Daoy (cell line): Measurements from ENCODE around the gene GNL3L. TPM values are rescaled to one million over a fixed set of nuclear protein-coding genes. Genes with fewer than 3 reads are reported as not detected.
A peak's percentile ranks its signal among the peaks of the same experiment; 100 is the strongest.
"Not testable (repeated sequence)": the region's sequence is repeated elsewhere in the genome, so short reads cannot be mapped to it uniquely, and the experiment has no call there.

Experiments
- DNase-seq: peaks from one replicate; pipeline ENCODE4 v3.0.0-alpha.2; 2015; ENCODE audit warnings: low read depth
- total RNA-seq: library from RNA; depleted of rRNA; stranded (reverse); fragments of >200 nt; shearing (Covaris generic); gene quantifications from 2 replicates; pipeline ENCODE4 v1.2.3, GENCODE V29; 2014; rRNA removed

Gene GNL3L, protein sequence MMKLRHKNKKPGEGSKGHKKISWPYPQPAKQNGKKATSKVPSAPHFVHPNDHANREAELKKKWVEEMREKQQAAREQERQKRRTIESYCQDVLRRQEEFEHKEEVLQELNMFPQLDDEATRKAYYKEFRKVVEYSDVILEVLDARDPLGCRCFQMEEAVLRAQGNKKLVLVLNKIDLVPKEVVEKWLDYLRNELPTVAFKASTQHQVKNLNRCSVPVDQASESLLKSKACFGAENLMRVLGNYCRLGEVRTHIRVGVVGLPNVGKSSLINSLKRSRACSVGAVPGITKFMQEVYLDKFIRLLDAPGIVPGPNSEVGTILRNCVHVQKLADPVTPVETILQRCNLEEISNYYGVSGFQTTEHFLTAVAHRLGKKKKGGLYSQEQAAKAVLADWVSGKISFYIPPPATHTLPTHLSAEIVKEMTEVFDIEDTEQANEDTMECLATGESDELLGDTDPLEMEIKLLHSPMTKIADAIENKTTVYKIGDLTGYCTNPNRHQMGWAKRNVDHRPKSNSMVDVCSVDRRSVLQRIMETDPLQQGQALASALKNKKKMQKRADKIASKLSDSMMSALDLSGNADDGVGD
- total RNA-seq = 36.6 and 47.8 TPM in 2 replicates

DNA sequence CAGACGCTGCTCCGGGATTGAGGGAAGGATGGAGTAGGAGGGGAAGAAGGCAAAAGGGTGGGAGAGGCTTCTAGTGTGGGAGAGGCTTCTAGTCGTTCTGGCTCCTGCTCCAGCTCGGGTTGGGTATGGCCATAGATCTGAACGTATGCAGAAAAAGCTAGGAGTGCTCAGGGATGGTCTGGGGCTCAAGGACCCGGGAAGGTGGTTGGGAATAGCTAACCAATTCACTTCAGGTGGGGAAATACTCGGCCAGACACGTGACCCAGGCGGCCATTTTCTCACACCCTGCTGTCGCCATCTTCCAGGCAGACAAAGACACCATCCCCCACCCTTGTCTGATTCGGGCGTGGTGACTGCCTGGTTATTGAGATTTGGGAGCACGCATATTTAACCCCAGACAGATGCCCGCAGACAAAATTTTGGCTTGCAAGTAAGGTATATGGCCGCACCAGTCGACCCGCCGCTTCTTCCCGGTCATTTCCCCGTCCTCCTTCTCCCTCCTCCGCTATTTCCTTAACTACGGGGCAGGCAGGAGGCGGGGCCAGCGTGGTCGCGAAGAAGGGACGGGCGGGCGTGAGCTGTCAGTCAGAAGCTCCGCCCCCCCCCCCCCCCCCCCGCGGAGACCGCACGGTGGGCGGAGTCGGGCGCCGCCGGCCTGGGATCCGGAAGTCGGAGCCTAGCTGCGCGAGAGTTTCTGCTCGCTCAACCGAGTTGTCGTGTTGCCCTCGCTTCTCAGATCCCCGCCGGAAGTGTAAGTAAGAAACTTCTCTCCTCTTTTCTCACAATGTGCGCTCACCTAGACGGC is at the start of gene GNL3L:
Gene GNL3L (plus strand): TSS at position 668 of the 805 bp plus-strand sequence. CDS start 2,348 bp downstream, outside the sequence.
- DNase-seq = peak; percentile 87

DNA sequence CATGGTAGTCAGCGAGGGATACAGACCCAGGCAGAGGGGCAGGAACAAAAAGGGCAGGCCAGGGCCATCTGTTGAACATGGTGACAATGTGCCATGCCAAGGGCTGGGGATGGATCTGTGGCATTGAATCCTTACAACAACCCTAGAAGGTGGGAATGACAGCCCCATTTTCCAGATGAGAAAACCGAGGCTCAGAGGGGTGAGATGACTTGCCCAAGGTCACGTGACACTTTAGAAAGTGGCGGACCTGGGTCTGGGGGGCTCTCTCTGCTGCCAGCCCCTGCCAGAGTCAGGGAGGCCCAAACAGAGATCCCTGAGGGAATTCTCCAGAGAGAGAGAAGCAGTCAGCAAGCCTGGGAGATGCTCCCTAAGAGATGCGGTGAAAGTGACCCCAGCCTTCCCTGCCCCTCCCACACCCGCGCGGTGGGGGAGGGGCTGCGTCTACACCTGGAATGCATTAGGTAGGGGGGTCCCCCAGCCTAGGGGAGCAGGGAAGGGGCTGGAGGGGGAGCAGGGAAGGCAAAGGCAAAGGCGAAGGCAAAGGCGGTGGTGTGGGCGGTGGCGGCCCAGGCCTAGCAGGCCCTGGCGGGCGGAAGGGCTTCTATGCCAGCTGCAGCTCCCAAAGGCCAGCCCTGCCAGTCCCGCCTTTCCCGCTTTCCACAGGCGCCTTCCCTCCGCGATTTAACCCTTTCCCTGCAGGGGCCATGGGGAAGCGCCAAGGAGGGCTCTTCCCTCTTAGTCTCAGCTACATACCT is 47.0 kb upstream of the GNL3L start:
- no peak for DNase-seq

DNA sequence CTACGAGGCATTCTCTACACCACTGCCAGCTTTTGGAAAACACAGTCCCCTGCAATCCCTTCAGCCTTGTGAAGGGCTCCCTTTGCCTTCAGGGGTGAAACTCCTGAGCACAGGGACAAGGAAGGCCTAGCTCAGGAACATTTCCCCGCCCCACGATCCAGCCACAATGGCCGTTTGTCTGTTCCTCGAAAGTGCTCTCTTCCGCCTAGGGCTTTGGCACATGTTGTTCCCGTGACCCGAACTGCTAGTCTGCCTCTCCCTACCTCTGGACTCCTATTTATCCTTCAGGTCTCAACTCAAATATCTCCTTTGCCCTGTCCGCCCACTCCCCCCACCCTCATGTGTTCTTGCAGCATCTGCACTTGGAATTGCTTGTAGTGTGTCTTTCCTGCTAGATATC is 46.1 kb upstream of the GNL3L start:
- DNase-seq = no peak

DNA sequence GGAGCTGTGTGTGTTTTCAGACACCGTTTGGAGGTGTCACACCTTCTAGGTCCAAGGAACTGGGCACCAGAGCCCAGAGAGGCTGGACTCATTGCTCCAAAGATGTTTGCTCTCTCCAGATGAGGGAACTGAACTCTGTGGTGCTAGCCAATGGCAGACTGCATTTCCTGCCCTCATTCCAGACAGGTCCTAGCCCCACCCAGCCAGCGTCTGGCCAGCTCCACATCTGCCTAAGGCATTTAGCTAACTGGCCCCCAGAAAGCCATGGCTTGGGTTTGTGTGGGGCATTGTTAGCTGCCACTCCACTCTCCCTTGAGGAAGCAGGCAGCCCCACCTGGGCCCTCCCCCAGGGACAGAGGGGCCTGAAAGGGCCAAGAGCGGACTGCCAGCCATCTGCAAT is 45.4 kb upstream of the GNL3L start:
- DNase-seq = no peak

DNA sequence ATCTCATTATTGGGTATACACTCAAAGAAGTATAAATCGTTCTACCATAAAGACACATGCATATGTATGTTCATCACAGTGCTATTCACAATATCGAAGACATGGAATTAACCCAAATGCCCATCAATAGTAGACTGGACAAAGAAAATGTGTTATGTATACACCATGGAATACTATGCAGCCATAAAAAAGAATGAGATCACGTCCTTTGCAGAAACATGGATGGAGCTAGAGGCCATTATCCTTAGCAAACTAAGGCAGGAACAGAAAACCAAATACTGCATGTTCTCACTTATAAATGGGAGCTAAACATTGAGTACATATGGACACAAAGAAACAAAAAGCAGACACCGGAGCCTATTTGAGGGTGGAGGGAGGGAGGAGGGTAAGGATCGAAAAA is 40.2 kb upstream of the GNL3L start:
- not testable (repeated sequence) for DNase-seq

DNA sequence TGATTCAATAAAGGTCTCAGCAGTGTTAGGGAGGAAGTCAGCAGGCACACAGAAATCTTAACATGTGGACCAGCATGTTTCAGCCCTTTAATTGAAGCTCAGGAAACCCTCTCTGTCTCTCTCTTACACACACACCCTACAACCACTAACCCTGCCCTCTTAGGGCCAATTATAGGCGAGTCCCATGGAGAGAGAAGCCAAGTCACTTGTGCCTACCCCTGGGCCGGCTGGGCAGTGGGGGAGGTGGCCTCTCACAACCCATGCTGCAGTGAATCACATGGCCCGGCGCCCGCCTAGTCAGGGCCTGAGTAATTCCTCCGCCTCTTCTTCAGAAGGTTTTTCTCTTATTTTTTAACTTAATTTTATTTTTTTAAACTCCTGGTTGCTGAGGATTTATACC is 37.7 kb upstream of the GNL3L start:
- DNase-seq = peak; percentile 69

DNA sequence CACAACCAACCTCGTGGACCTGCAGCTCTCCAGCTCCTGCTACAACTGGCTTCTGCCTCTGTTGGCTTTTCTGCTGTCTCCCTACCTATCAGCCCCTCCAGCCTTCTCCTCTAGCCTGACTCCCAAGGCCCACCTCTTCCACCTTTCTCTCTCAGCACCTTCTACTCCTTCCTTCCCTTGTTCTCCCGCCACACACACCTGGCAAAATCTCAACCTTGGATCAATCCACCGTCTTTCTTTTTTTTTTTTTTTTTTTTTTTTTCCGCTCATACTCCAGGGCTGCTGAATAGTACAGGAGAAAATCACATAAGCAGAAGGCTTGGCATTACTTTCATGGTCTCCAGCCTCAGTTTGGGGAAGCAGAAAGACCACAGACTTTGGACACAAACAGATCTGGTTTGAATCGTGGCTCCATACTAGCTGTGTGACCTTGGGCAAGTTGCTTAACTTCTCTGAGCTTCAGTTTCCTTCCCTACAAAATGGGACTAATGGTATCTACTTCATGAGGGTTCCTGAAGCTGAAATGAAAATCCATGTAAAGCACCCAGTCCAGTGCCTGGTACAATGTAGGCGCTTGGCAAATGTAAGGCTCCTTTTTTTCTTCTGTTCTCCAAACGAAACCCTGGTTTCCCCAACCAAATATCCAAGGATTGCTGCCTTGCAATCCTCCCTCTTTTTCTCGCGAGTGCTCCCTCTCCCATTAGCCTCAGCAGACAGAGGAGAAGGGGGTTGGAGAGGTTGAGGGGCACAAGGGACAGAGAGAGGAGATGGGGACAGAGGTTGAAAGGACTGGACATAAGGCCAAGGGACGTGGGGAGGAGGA is 35.6 kb upstream of the GNL3L start:
- no peak for DNase-seq

DNA sequence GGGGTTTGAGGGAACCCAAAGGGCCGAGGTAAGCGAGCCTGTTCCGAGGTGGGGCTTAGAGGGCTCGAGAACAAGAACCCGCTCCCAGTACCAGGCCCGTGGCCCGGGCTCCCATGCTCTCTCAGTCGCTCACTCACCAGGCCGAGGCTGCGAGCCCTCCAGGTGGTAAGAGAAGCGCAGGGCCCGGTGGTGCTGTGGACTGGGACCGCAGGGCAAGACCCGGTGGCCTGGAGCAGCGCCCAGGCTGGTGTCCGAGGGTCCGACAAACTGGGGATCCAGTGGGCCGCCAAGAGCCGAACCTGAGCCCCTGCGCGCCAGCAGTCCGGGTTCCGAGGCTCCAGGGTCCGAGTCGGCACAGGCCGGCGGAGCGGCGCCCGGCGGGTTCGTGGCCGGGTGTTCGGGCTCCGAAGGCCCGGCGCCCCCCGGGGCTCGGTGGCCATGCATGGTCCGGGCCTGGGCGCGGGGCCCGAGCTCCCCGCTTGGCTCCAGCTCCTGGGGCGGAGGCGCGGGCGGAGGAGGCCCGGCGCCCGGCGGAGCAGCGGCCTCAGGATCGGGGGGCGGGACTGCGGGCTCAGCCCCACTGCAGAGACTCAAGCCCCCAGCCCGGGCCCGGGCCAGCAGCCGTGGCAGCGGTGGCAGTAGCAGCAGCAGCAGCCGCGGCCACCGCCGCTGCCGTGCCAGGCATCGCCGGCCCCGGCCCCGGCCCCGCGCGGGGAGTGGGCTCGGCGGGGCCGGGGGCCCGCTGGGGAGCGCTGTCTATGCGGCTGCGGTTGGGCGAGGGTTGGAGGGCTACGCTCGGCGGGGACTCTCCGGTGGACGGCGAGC is 34.8 kb upstream of the GNL3L start:
- peak; percentile 23 for DNase-seq

DNA sequence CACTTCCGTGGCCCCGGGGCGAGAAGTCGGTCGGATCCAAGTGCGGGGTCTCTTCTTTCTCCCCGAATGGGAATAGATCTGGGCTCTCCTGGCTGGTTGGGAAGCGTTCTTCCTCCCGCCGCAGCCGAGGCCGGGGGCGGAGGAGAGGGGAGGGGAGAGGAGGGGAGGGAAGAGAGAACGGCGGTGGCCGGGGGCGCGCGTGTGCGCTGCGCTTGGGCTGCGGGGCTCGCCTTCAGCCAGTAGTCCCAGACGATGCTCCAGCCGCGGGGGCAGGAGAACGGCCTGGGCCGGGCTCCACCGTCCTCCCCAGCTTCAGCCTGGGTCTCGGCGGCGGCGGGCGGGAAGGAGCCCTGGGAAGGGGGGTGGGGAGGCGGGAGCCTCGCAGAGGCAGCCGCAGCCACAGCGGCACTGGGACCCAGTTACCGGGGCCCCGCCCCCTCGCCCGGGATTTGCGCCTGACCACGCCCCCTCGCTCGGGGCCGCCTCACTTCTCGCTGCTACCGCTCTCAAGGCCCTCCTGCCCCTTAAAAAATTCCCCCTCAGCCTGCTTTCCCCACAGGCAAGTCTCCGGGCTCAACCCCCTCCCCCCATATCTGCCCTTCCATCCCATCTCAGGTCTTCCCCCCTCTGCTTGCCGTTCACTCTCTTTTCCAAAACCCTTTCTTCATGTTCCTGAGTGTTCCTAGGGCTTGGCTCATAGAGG is 34.1 kb upstream of the GNL3L start, which contains the start of gene FGD1:
Gene FGD1 (minus strand): TSS at position 421 of the 703 bp plus-strand sequence. CDS start 802 bp downstream, outside the sequence.
- peak; percentile 61 for DNase-seq

DNA sequence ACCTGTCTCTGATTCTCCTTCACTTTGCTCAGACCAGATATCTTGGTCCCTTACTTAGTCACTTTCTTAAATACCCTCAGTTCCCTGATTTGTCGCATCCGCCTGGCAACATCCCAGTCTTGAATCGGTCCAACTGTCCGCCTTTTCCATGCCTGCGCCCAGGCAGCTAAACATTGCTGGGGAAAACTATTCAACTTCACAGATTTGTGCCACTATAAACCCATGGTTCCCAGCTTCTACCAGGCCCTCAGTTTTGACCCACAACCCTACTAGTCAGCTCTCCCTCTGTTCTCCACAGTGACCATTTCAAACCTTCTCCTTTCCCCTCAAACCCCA is 33.5 kb upstream of the GNL3L start:
- DNase-seq = no peak

DNA sequence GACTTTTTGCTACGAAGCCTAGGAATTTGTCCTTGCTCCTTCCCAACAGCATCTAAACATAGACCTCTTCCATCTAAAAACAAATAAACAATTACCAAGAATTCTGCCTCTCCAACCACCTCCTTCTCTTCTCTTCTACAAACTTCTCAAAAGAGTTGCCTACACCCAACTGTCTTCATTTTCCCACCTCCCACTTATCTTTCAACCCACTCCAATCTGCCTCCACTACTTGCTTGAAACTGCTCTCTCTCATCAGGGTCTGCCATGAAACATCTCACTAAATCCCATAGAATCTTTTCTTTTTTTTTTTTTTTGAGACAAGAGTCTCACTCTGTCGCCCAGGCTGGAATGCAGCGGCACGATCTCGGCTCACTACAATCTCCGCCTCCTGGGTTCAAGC is 33.1 kb upstream of the GNL3L start:
- DNase-seq = no peak

DNA sequence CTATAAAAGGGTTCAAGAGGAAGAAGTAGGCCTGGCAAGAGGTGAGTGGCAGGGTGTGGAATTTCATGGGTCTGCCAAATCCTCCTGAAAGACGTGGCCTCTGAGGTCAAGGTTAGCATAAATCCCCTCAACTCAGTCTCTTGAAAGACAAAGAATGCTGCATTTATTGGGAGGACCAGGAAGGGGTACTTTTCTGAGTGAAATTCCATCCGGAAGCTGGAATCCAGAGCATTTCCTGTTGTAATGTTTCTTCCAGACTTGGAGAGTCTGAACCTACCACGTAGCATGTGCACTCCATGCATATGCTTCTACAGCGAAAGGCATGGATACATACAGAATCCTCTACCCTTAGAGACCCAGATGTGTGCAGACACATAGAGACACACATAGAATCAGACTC is 20.6 kb upstream of the GNL3L start:
- no peak for DNase-seq

DNA sequence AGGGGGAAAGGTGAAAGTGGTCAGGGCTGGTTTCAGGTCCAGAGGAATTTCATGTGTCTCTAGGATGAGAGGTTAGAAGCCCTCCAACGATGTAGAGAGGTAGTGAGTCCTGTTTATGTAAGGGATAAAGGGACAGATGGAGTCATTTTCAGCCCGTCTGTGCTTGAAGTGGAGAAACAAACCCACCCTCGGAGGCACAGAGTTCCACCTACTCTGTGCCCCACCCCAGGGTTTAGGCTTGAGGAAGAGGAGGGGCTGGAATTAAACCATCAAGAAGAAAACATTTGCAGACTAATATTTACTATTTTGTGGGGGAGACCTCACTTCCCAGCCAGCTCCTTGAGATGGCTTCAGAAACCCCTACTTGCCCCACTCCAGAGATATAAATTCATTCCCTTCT is 868 bp upstream of the GNL3L start:
- DNase-seq = no peak

DNA sequence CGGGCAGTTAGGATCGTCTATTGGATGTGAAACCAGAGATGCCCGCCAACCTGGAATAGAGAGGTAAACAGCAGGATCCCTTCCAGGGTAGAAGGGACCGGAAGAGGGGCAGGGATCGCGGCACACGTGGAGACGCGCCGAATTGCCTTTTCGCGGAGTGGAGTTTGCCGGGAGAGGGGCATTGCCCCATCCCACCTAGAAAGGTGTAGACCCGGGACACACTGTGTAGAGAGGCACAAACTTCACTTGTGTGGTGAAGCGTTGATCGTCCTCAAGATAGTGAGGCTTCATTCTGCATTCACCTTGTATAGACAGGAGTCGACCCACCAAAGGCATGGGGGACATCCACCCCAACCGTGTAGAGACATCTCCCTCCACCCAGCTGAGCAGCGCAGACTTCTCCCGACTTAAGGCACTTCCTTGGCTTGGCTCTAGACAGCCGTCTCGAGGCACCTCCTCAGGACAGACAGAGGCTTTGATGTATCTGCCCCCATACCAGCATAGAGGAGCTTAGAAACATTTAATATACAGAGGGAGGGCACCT is 410 bp downstream of the GNL3L start:
- peak; percentile 6 for DNase-seq

DNA sequence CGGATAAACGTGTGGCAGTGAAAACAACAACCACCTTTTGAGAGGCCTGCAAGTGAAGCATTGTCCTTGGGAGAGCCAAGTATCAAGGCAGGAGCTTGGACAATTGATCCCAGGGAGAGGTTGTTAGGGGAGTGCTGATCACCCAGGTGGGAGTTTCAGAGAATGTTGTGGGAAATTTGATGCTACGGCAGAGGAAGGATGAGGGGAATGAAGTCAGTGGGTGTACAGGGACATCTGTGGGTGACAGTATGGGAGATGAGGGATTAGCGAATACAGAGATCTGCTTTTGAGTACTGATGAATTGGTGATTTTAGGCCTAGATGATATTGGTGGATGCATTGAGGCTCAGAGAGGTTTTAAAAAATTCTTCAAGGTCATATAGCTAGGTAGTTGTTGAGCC is 4.3 kb downstream of the GNL3L start:
- DNase-seq = no peak

DNA sequence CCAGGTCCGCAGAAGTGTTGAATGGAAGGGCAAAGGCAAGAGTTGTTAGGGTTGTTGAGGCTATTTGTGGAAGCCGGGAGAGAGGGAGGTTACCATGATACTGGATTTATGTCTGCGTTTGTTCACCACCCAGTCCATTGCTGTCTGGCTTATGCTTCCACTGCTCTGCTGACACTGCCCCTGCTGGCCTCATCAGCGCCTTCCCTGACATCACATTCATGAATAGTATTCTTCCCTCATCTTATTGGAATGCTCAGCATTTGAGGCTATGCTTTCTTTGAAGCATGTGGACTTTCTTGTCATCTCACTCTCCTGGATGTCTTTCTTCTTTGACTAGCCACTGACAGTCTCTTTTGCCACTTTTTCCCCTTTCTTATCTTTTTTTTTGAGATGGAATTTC is 10.3 kb downstream of the GNL3L start:
- no peak for DNase-seq

DNA sequence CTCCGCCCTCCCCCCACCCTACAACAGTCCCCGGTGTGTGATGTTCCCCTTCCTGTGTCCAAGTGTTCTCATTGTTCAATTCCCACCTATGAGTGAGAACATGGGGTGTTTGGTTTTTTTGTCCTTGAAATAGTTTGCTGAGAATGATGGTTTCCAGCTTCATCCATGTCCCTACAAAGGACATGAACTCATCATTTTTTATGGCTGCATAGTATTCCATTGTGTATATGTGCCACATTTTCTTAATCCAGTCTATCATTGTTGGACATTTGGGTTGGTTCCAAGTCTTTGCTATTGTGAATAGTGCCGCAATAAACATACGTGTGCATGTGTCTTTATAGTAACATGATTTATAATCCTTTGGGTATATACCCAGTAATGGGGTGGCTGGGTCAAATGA is 12.2 kb downstream of the GNL3L start:
- not testable (repeated sequence) for DNase-seq

DNA sequence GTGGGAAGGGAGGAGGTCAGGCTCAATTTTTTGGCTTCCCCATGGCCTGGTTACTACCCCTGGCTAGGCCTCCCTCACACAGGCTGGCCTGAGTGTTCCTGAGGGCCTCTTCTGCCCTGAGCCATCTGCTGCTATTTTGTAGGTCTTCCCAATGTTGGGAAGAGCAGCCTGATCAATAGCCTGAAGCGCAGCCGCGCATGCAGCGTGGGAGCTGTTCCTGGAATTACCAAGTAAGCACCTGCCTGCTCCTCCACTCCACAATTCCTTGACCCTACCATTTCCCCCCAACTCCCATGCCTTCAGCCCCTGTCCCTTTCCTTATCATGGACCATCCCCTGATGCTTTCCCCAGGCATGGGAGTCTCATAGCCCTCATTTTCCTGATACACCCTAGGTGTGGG is 20.8 kb downstream of the GNL3L start:
- no peak for DNase-seq

DNA sequence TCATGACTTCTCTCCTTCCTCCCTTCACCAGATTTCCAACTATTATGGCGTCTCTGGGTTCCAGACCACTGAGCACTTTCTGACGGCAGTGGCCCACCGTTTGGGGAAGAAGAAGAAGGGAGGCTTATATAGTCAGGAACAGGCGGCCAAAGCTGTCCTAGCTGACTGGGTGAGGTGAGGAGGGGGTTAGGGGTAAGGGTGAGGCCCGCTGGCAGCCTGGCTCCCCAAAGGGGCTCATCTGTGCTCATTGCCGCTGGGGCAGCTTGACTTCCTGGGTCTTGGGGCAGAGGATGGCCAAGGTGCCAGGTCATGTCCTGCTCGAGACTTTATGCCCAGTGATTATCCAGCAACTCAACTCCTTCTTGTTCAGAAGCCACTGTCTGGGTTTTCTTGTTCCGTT is 21.8 kb downstream of the GNL3L start:
- DNase-seq = no peak
